Panc1 (cell line): Measurements from ENCODE around the gene FLYWCH1.
"Not testable (repeated sequence)": the region's sequence is repeated elsewhere in the genome, so short reads cannot be mapped to it uniquely, and the experiment has no call there.

ENCODE experiments used
- POLR2AphosphoS5 ChIP-seq: IDR thresholded peaks from 2 replicates; pipeline ENCODE4 v1.6.1; 2012; ENCODE audit warnings: mild to moderate bottlenecking, low read depth, low read length, moderate library complexity
- TF ChIP-seq, protein P1 (sequence below): fragments of 450-650 bp; IDR thresholded peaks from 2 replicates; pipeline ENCODE4 v1.5.1; 2017; ENCODE audit warnings: mild to moderate bottlenecking

- TF ChIP-seq, protein P1, sequence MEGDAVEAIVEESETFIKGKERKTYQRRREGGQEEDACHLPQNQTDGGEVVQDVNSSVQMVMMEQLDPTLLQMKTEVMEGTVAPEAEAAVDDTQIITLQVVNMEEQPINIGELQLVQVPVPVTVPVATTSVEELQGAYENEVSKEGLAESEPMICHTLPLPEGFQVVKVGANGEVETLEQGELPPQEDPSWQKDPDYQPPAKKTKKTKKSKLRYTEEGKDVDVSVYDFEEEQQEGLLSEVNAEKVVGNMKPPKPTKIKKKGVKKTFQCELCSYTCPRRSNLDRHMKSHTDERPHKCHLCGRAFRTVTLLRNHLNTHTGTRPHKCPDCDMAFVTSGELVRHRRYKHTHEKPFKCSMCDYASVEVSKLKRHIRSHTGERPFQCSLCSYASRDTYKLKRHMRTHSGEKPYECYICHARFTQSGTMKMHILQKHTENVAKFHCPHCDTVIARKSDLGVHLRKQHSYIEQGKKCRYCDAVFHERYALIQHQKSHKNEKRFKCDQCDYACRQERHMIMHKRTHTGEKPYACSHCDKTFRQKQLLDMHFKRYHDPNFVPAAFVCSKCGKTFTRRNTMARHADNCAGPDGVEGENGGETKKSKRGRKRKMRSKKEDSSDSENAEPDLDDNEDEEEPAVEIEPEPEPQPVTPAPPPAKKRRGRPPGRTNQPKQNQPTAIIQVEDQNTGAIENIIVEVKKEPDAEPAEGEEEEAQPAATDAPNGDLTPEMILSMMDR = not testable (repeated sequence)
- TF ChIP-seq POLR2AphosphoS5 = not testable (repeated sequence)
Observed at GRCh38 chr16:2931231-2931914, 19.6 kb downstream of the FLYWCH1 start.
